ENCODE measurements around the gene SERINC5. TPM values are rescaled to one million over a fixed set of nuclear protein-coding genes. Genes with fewer than 3 reads are reported as not detected.

Gene SERINC5
- total RNA-seq, 1 experiment from 2014 or later = 70.6 TPM

DNA sequence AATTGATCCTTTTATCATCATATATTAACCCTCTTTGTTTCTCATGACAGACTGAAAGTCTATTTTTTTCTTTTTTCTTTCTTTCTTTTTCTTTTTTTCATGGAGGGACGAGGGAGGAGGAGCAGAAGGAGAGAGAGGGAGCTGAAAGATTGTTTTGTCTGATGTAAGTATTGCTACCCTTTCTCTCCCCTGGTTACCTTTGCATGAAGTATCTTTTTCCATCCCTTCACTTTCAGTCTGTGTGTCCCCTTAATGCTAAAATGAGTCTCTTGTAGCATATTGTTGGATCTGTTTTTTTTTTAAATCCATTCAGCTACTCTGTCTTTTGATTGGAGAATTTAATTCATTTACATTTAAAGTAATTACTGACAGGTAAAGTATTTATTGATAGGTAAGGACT is 27.5 kb upstream of the SERINC5 start:
- ChIA-PET POLR2A (no interaction called here), CTCF (no interaction called here)
- Histone ChIP-seq H3K27me3 (ENCODE audit: control insufficient read depth, insufficient read depth, low read length) (no peaks in the 10 kb centered on the region), H3K4me1 (ENCODE audit: control insufficient read depth, insufficient read depth, low read length) (no peaks in the 10 kb centered on the region), H3K4me3 (ENCODE audit: low read depth in 2 of 2, low read length in 2 of 2) (no peak overlapping the region), H3K9me3 (ENCODE audit: control insufficient read depth, insufficient read depth, low read depth, low read length) (no peaks in the 10 kb centered on the region), H3K36me3 (ENCODE audit: control insufficient read depth, insufficient read depth, low read length) (no peaks in the 10 kb centered on the region), H3K27ac (ENCODE audit: low read length) (no peak overlapping the region)
- TF ChIP-seq TCF7L2 (IDR thresholded peaks at IDR 0.05; ENCODE audit: low read depth, low read length) = no peak
- no peak for TF ChIP-seq REST (IDR thresholded peaks at IDR 0.05; ENCODE audit: insufficient read depth in 1 of 2, low read depth in 2 of 2, low read length in 1 of 2)
- no peak for TF ChIP-seq SIN3A (IDR thresholded peaks at IDR 0.05; ENCODE audit: borderline replicate concordance, insufficient read depth, low read depth, low read length)
- no peak for TF ChIP-seq POLR2AphosphoS5 (IDR thresholded peaks at IDR 0.05; ENCODE audit: low read depth, low read length)
- TF ChIP-seq CTCF (IDR thresholded peaks at IDR 0.05) = no peak
- no TSS peak for BruUV-seq (replicated peaks)
- in situ Hi-C loops (cut with HindIII; ENCODE audit: low pct_unique_long_range_greater_than_20kb, low sequenced_read_pairs) (no loop called here), intact Hi-C loops (cut with micrococcal nuclease; ENCODE audit: unreplicated experiment) (no loop called here)
- DNase-seq (ENCODE audit: low read depth, low spot score) (no peak), ATAC-seq (no peak)

DNA sequence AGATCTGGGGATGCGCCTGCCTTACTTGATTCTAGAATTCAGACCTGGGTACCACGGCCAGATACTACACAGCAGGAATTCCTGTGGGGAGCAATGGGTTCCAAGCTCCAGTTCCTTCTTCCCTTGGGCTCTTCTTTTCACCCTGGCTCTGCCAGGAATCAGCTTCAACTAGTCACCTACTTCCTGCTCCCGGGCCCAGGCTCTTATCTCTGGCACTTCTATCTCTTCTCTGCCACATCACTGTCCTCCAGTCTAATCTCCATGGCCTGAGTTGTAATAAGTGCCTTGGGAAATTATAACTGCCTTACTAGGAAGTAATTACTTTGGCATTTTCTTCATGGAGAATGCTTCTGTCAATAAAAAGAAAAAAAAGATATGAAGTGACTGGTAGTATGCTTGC is 26.2 kb upstream of the SERINC5 start:
- Histone ChIP-seq H3K4me1 (ENCODE audit: control insufficient read depth, insufficient read depth, low read length) (no peaks in the 10 kb centered on the region), H3K36me3 (ENCODE audit: control insufficient read depth, insufficient read depth, low read length) (no peaks in the 10 kb centered on the region), H3K9me3 (ENCODE audit: control insufficient read depth, insufficient read depth, low read depth, low read length) (no peaks in the 10 kb centered on the region), H3K27ac (ENCODE audit: low read length) (no peak overlapping the region), H3K4me3 (ENCODE audit: low read depth in 2 of 2, low read length in 2 of 2) (no peak overlapping the region), H3K27me3 (ENCODE audit: control insufficient read depth, insufficient read depth, low read length) (no peaks in the 10 kb centered on the region)
- BruUV-seq (replicated peaks) = no TSS peak
- TF ChIP-seq TCF7L2 (IDR thresholded peaks at IDR 0.05; ENCODE audit: low read depth, low read length) (no peak), SIN3A (IDR thresholded peaks at IDR 0.05; ENCODE audit: borderline replicate concordance, insufficient read depth, low read depth, low read length) (no peak), CTCF (IDR thresholded peaks at IDR 0.05) (no peak), POLR2AphosphoS5 (IDR thresholded peaks at IDR 0.05; ENCODE audit: low read depth, low read length) (no peak), REST (IDR thresholded peaks at IDR 0.05; ENCODE audit: insufficient read depth in 1 of 2, low read depth in 2 of 2, low read length in 1 of 2) (no peak)
- CTCF ChIA-PET = no interaction called here
- POLR2A ChIA-PET = no interaction called here
- DNase-seq (ENCODE audit: low read depth, low spot score) (no peak), ATAC-seq (no peak)
- in situ Hi-C loops (cut with HindIII; ENCODE audit: low pct_unique_long_range_greater_than_20kb, low sequenced_read_pairs) = no loop called here
- intact Hi-C loops (cut with micrococcal nuclease; ENCODE audit: unreplicated experiment) = no loop called here

All from Panc1 (cell line).